GM19239 (cell line): ENCODE data around the gene MGST3.
"Not testable (repeated sequence)": the region's sequence is repeated elsewhere in the genome, so short reads cannot be mapped to it uniquely, and the experiment has no call there.

ENCODE experiments used
- DNase-seq: peaks from one replicate; pipeline ENCODE4 v3.0.0; 2011; ENCODE audit warnings: low spot score; ENCODE audit not compliant: insufficient read length
- FAIRE-seq: peaks from 2 replicates; lab custom pipeline; 2011; peaks lifted over from hg19 to GRCh38; lab: Jason Lieb, UNC

MGST3 gene

GRCh38 chr1:165648919-165649572 lies 18.0 kb downstream of the MGST3 start:
- DNase-seq (no peak), FAIRE-seq (no peak)

GRCh38 chr1:165650981-165651625 lies 20.1 kb downstream of the MGST3 start:
- DNase-seq, result no peak
- peak; percentile 4 for FAIRE-seq

- FAIRE-seq, DNase-seq: not testable (repeated sequence)
These were observed 27.9 kb downstream of the MGST3 start for GRCh38 chr1:165658766-165659580.

GRCh38 chr1:165659581-165659895 lies 28.5 kb downstream of the MGST3 start:
- no peak for FAIRE-seq

GRCh38 chr1:165661703-165662102 lies 30.7 kb downstream of the MGST3 start:
- no peak for FAIRE-seq
- no peak for DNase-seq

More at GRCh38 chr1:165659581-165659895, 28.5 kb downstream of the MGST3 start:
- no peak for DNase-seq

GRCh38 chr1:165662186-165662585 lies 31.2 kb downstream of the MGST3 start:
- DNase-seq, result no peak
- FAIRE-seq, result no peak

GRCh38 chr1:165666152-165666825 lies 35.3 kb downstream of the MGST3 start:
- DNase-seq (no peak), FAIRE-seq (no peak)

- DNase-seq, result no peak
- FAIRE-seq, result no peak
These were observed 37.1 kb downstream of the MGST3 start for GRCh38 chr1:165668184-165668583.

GRCh38 chr1:165671526-165671925 lies 40.5 kb downstream of the MGST3 start:
- no peak for FAIRE-seq
- DNase-seq, result no peak

GRCh38 chr1:165674599-165674998 lies 43.6 kb downstream of the MGST3 start:
- no peak for FAIRE-seq

GRCh38 chr1:165675794-165676193 lies 44.8 kb downstream of the MGST3 start:
- no peak for FAIRE-seq
- DNase-seq, result no peak

More at GRCh38 chr1:165674599-165674998, 43.6 kb downstream of the MGST3 start:
- no peak for DNase-seq

GRCh38 chr1:165678509-165678908 lies 47.5 kb downstream of the MGST3 start:
- DNase-seq (no peak), FAIRE-seq (no peak)

- FAIRE-seq (no peak), DNase-seq (no peak)
These were observed 48.4 kb downstream of the MGST3 start for GRCh38 chr1:165679282-165680036.

GRCh38 chr1:165680303-165680702 lies 49.3 kb downstream of the MGST3 start:
- no peak for DNase-seq
- no peak for FAIRE-seq

GRCh38 chr1:165680773-165681172 lies 49.7 kb downstream of the MGST3 start:
- not testable (repeated sequence) for FAIRE-seq, DNase-seq

- FAIRE-seq (no peak), DNase-seq (no peak)
These were observed 52.9 kb downstream of the MGST3 start for GRCh38 chr1:165683848-165684485.

GRCh38 chr1:165686121-165686970 lies 55.3 kb downstream of the MGST3 start:
- FAIRE-seq (peak; percentile 77), DNase-seq (no peak)

- DNase-seq, result no peak
- peak; percentile 11 for FAIRE-seq
These were observed 56.0 kb downstream of the MGST3 start for GRCh38 chr1:165686971-165687433.
